ENCODE data around the gene ALDH5A1.

ALDH5A1 gene

DNA sequence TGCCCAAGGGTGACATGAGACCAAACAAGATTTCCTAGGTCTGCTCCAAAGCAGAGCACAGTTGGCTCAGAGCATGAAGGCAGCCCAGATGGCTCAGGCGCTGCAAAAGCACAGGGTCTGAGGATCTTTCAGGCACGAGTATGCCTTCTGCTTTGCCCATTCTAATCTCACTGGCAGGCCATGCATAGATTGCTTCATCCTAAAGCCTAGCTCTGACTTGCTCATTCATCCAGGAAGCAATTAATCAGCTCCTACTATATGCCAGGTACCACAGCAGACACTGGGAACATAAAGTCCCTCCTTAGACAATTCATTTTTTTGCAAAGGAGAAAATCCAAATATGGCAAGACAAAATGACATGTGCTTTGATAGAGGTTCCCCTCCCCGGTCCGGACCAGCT, 36.6 kb upstream of the ALDH5A1 start:
- no peak overlapping the region for H3K4me2 ChIP-seq (ENCODE audit: low read depth, low read length, poor library complexity, severe bottlenecking)
- H2AFZ ChIP-seq (ENCODE audit: low read depth, low read length, severe bottlenecking) = no peak overlapping the region
- H3K9me2 ChIP-seq (replicated peaks; ENCODE audit: insufficient read depth, low read length) = no peaks in the 10 kb centered on the region
- no peaks in the 10 kb centered on the region for H3K27me3 ChIP-seq (ENCODE audit: low read length)
- H4K20me1 ChIP-seq (ENCODE audit: low read depth, low read length) = no peaks in the 10 kb centered on the region
- H3K9ac ChIP-seq (ENCODE audit: low read length) = no peak overlapping the region
- H3K27ac ChIP-seq (ENCODE audit: low read depth, low read length) = no peak overlapping the region
- H3F3A ChIP-seq (ENCODE audit: insufficient read depth) = no peaks in the 10 kb centered on the region
- H3K79me2 ChIP-seq (ENCODE audit: insufficient read depth, low read length) = no peaks in the 10 kb centered on the region
- no peak overlapping the region for H3K4me3 ChIP-seq (ENCODE audit: insufficient read depth, low read length, poor library complexity, severe bottlenecking)
- no peaks in the 10 kb centered on the region for H3K9me3 ChIP-seq (ENCODE audit: insufficient read depth, low read length)
- TF ChIP-seq, protein P1, sequence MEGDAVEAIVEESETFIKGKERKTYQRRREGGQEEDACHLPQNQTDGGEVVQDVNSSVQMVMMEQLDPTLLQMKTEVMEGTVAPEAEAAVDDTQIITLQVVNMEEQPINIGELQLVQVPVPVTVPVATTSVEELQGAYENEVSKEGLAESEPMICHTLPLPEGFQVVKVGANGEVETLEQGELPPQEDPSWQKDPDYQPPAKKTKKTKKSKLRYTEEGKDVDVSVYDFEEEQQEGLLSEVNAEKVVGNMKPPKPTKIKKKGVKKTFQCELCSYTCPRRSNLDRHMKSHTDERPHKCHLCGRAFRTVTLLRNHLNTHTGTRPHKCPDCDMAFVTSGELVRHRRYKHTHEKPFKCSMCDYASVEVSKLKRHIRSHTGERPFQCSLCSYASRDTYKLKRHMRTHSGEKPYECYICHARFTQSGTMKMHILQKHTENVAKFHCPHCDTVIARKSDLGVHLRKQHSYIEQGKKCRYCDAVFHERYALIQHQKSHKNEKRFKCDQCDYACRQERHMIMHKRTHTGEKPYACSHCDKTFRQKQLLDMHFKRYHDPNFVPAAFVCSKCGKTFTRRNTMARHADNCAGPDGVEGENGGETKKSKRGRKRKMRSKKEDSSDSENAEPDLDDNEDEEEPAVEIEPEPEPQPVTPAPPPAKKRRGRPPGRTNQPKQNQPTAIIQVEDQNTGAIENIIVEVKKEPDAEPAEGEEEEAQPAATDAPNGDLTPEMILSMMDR (IDR thresholded peaks at IDR 0.05; ENCODE audit: insufficient read depth, low read length, poor library complexity, severe bottlenecking) = no peak
- TF ChIP-seq EZH2phosphoT487 (conservative IDR thresholded peaks at IDR 0.05; ENCODE audit: low read length) = no peak
- no peaks in the 10 kb centered on the region for H3K36me3 ChIP-seq (ENCODE audit: low read length)

GRCh38 chr6:24458941-24459340, 35.8 kb upstream of the ALDH5A1 start:
- Histone ChIP-seq H3K4me3 (ENCODE audit: insufficient read depth, low read length, poor library complexity, severe bottlenecking) (no peak overlapping the region), H3K36me3 (ENCODE audit: low read length) (no peaks in the 10 kb centered on the region), H3K9ac (ENCODE audit: low read length) (no peak overlapping the region), H3K9me3 (ENCODE audit: insufficient read depth, low read length) (no peaks in the 10 kb centered on the region), H4K20me1 (ENCODE audit: low read depth, low read length) (no peaks in the 10 kb centered on the region), H2AFZ (ENCODE audit: low read depth, low read length, severe bottlenecking) (no peak overlapping the region), H3K4me2 (ENCODE audit: low read depth, low read length, poor library complexity, severe bottlenecking) (no peak overlapping the region), H3F3A (ENCODE audit: insufficient read depth) (no peaks in the 10 kb centered on the region), H3K27ac (ENCODE audit: low read depth, low read length) (no peak overlapping the region), H3K9me2 (replicated peaks; ENCODE audit: insufficient read depth, low read length) (no peaks in the 10 kb centered on the region), H3K27me3 (ENCODE audit: low read length) (no peaks in the 10 kb centered on the region), H3K79me2 (ENCODE audit: insufficient read depth, low read length) (no peaks in the 10 kb centered on the region)
- TF ChIP-seq, protein P1 (IDR thresholded peaks at IDR 0.05; ENCODE audit: insufficient read depth, low read length, poor library complexity, severe bottlenecking) = no peak
- TF ChIP-seq EZH2phosphoT487 (conservative IDR thresholded peaks at IDR 0.05; ENCODE audit: low read length) = no peak

- no peaks in the 10 kb centered on the region for H3F3A ChIP-seq (ENCODE audit: insufficient read depth)
- H3K4me3 ChIP-seq (ENCODE audit: insufficient read depth, low read length, poor library complexity, severe bottlenecking) = no peak overlapping the region
- no peak overlapping the region for H3K9ac ChIP-seq (ENCODE audit: low read length)
- H3K9me2 ChIP-seq (replicated peaks; ENCODE audit: insufficient read depth, low read length) = no peaks in the 10 kb centered on the region
- no peak overlapping the region for H3K27ac ChIP-seq (ENCODE audit: low read depth, low read length)
- no peaks in the 10 kb centered on the region for H3K79me2 ChIP-seq (ENCODE audit: insufficient read depth, low read length)
- H2AFZ ChIP-seq (ENCODE audit: low read depth, low read length, severe bottlenecking) = no peak overlapping the region
- no peaks in the 10 kb centered on the region for H3K36me3 ChIP-seq (ENCODE audit: low read length)
- TF ChIP-seq, protein P1 (IDR thresholded peaks at IDR 0.05; ENCODE audit: insufficient read depth, low read length, poor library complexity, severe bottlenecking) = no peak
- no peak for TF ChIP-seq EZH2phosphoT487 (conservative IDR thresholded peaks at IDR 0.05; ENCODE audit: low read length)
- no peaks in the 10 kb centered on the region for H3K9me3 ChIP-seq (ENCODE audit: insufficient read depth, low read length)
- H3K4me2 ChIP-seq (ENCODE audit: low read depth, low read length, poor library complexity, severe bottlenecking) = no peak overlapping the region
- no peaks in the 10 kb centered on the region for H3K27me3 ChIP-seq (ENCODE audit: low read length)
- no peaks in the 10 kb centered on the region for H4K20me1 ChIP-seq (ENCODE audit: low read depth, low read length)
Measured at GRCh38 chr6:24460966-24461365, 33.8 kb upstream of the ALDH5A1 start.
